Measurements from ENCODE around the gene AK8. TPM values are rescaled to one million over a fixed set of nuclear protein-coding genes. Genes with fewer than 3 reads are reported as not detected.

Gene AK8
- total and polyA plus RNA-seq, 9 of the 15 experiments (the other 6 are each of a cell fraction or from before 2014, with no cell fraction given), result 0.06 to 0.37 TPM; not detected in 7

- Histone ChIP-seq H3K27ac (ENCODE audit: extremely low read depth, low read depth, low read length) (no peak overlapping the region), H3K27me3 (ENCODE audit: control insufficient read depth in 2 of 2, insufficient read depth in 2 of 2, low read length in 2 of 2) (peaks cover 25 to 50% of the 10 kb centered on the region in 2 experiments; a peak in 4 of 5 replicates), H4K20me1 (replicated peaks; ENCODE audit: control insufficient read depth, insufficient read depth, low read length) (peaks cover 4% of the 10 kb centered on the region; the same call in 1 of the 2 replicates), H3K4me2 (ENCODE audit: insufficient read depth, low read length) (no peak overlapping the region), H3K36me3 (ENCODE audit: control insufficient read depth, insufficient read depth, low read length) (no peaks in the 10 kb centered on the region), H3K79me2 (ENCODE audit: control insufficient read depth, insufficient read depth, low read length) (no peaks in the 10 kb centered on the region), H3K4me1 (replicated peaks in 1 of 2; ENCODE audit: control insufficient read depth in 2 of 2, insufficient read depth in 2 of 2, low read length in 2 of 2) (peaks cover 0 to 18% of the 10 kb centered on the region in 2 experiments; a peak in 3 of 5 replicates), H3K4me3 (no peak overlapping the region), H3K9me1 (ENCODE audit: control insufficient read depth, insufficient read depth, low read length) (no peaks in the 10 kb centered on the region), H3K9ac (ENCODE audit: insufficient read depth in 1 of 2, low read depth in 2 of 2, low read length in 2 of 2) (no peak overlapping the region), H3K9me3 (replicated peaks; ENCODE audit: control insufficient read depth, insufficient read depth, low read depth, low read length) (no peaks in the 10 kb centered on the region), H2AFZ (ENCODE audit: low read depth, low read length) (0 out of 2 replicates have a peak overlapping the region, but pooled peaks have one; percentile 18)
- BruUV-seq (replicated peaks), result no TSS peak
- FAIRE-seq (peak; percentile 40), ATAC-seq (no peak), DNase-seq (ENCODE audit: extremely low read depth in 1 of 4, low spot score in 3 of 4) (no peak)
- ChIA-PET POLR2A (interaction anchor here (0.7 to 1.4 kb wide), 2 partner anchors 8 to 18 kb away, joined by 3 to 6 read pairs; no protein-coding TSS in a partner anchor), CTCF (ENCODE audit: low intra/inter-chr PET ratio) (no interaction called here)
- WGBS (ENCODE audit: insufficient coverage, low coverage, missing lambda C conversion rate), result 66% methylated on average over 6 of the region's 6 CpGs
- in situ Hi-C loops (cut with MboI) (no loop called here), intact Hi-C loops (cut with micrococcal nuclease) (no loop called here)
- TF ChIP-seq FOXK1 (CRISPR knock-in tag; IDR thresholded peaks at IDR 0.05; ENCODE audit: borderline replicate concordance) (no peak), SRSF1 (IDR thresholded peaks at IDR 0.05; ENCODE audit: low read depth, low read length) (no peak), PHB (CRISPR knock-in tag; IDR thresholded peaks at IDR 0.05) (no peak), ZFP30 (CRISPR knock-in tag; IDR thresholded peaks at IDR 0.05; ENCODE audit: borderline replicate concordance) (no peak), SAFB2 (IDR thresholded peaks at IDR 0.05; ENCODE audit: borderline replicate concordance, low read depth, low read length, severe bottlenecking) (no peak), JUND (IDR thresholded peaks at IDR 0.05; ENCODE audit: borderline replicate concordance, low read depth, low read length) (no peak), JUND (tag; IDR thresholded peaks at IDR 0.05; ENCODE audit: borderline replicate concordance, low read depth, low read length) (no peak), BRCA1 (IDR thresholded peaks at IDR 0.05) (no peak), BRCA1 (CRISPR knock-in tag; IDR thresholded peaks at IDR 0.05) (no peak), IRF2 (CRISPR knock-in tag; IDR thresholded peaks at IDR 0.05) (no peak), BCOR (IDR thresholded peaks at IDR 0.05) (peak; percentile 85), SPI1 (IDR thresholded peaks at IDR 0.05; ENCODE audit: borderline replicate concordance, low read depth, low read length) (peak; percentile 74), BRD9 (IDR thresholded peaks at IDR 0.05; ENCODE audit: low read depth, partially characterized antibody) (no peak), HINFP (tag; conservative IDR thresholded peaks at IDR 0.05; ENCODE audit: low read depth) (no peak), ZSCAN29 (IDR thresholded peaks at IDR 0.05) (no peak), GMEB1 (CRISPR knock-in tag; IDR thresholded peaks at IDR 0.05) (no peak), RBM25 (IDR thresholded peaks at IDR 0.05; ENCODE audit: low read depth, low read length, severe bottlenecking) (peak; percentile 77), KDM1A (IDR thresholded peaks at IDR 0.05) (peak; percentile 66 to 77), KLF13 (tag; IDR thresholded peaks at IDR 0.05; ENCODE audit: borderline replicate concordance, low read depth) (no peak), MYNN (IDR thresholded peaks at IDR 0.05) (no peak), MYNN (CRISPR knock-in tag; IDR thresholded peaks at IDR 0.05) (no peak)
These were observed 1.6 kb upstream of the AK8 start for GRCh38 chr9:132879457-132880323.

Measured in K562 (cell line).